NOMO-1 treated with dmso at 0.1 percent for 144 hours (cell line): ENCODE data around the gene EFCAB8.
"Not testable (repeated sequence)": the region's sequence is repeated elsewhere in the genome, so short reads cannot be mapped to it uniquely, and the experiment has no call there.

Source experiments
- DNase-seq: peaks from one replicate; lab custom pipeline; 2025; ENCODE audit not compliant: unreplicated experiment; lab: John Stamatoyannopoulos, UW

Gene EFCAB8

GRCh38 chr20:32885185-32885584, 26.5 kb downstream of the EFCAB8 start:
- DNase-seq = no peak

DNA sequence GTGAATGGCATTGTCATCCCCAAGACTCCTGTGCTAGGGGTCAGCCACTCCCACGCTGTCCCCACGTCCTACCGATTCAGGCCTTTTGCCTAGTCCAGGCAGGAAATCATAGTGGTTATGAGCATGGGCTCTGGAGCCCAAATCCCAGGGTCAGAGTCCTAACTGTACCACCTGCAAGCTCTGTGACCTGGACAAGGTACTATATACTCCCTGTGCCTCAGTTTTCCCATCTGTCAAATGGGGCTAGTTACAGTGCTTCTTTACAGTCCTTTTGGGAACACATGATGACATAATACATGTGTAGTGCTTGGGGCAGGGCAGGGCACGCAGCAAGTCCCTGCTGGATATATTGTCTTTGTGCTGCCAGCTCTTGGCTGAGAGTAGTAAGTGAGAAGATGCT, 27.2 kb downstream of the EFCAB8 start:
- no peak for DNase-seq

GRCh38 chr20:32886652-32887051, 27.9 kb downstream of the EFCAB8 start:
- DNase-seq = no peak

DNA sequence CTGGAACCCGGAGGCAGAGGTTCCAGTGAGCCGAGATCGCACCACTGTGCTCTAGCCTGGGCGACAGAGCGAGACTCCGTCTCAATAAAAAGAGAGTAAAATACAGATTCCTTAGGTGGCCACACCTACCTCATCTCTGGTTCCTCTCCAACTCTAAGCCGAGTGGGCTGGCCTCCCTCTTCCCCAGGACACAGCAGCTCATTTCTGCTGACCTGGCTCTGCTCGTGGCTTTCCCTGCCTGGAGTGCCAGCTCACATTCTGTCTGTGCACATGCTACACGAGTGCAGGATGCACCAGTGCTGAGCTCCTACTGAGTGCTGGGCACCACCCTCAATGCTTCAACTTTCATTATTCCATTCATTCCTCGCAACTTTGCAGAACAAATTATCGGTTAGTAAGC, 28.8 kb downstream of the EFCAB8 start:
- DNase-seq = no peak

- no peak for DNase-seq
Measured at GRCh38 chr20:32888636-32889035, 29.9 kb downstream of the EFCAB8 start.

DNA sequence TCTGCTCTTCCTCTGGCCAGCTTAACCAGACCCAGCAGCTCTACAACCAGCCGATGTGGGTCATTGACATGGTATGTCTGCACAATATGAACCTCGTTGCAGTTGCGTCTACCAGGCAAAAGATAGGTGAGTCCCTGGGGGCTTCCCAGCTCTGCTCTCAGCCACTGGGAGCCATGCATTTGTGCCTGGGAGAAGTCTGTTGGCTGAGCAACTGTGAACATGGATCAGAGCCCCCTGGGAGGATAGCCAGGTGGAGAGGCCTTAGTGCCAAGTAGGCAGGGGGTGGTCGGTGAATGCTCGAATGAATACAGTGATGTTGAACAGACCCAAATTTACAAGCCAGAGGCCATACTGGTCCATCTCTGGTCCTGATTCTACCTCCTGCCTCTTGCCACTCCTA, 30.6 kb downstream of the EFCAB8 start:
- DNase-seq = no peak

GRCh38 chr20:32891491-32891890, 32.8 kb downstream of the EFCAB8 start:
- no peak for DNase-seq

GRCh38 chr20:32891926-32892660, 33.4 kb downstream of the EFCAB8 start:
- DNase-seq = no peak

DNA sequence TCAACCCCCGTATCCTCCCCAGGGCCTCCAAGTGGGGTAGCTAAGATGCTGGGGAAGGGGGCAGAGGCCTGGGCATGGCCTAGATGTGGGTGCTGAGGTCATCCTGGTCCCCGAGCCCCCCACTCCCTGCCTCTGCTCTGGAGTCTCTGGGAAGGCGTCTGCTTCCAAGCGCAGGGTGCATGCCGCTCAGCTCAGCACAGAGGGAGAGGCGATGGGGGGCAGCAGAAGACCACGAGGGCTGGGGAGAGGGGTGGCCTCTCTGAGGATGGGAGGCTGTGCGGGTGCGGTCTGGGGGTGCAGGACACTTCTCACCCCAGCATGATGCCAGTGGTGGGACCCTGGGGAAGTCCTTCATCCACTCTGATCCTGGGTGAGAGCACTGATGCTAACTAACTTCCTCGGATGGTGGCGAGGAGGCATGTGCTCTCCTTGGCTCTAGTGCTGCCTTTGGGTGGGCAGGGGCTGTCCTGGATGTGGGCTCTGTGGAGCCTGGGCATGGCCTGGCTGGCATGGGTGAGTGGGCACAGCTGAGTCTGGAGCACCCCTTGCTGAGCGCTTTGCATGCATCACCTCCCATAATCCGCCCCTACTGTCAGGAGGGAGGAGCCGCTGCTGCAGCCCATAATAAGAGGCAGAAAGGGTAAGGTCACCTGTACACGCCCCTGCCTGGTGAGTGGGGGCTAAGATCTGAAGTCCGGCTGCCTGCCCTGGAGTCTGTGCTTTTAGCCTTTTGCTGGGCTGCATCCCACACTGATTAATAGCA, 34.7 kb downstream of the EFCAB8 start:
- DNase-seq = no peak

GRCh38 chr20:32894026-32894483, 35.3 kb downstream of the EFCAB8 start:
- no peak for DNase-seq

- DNase-seq = no peak
Measured at GRCh38 chr20:32894711-32895355, 36.1 kb downstream of the EFCAB8 start.

DNA sequence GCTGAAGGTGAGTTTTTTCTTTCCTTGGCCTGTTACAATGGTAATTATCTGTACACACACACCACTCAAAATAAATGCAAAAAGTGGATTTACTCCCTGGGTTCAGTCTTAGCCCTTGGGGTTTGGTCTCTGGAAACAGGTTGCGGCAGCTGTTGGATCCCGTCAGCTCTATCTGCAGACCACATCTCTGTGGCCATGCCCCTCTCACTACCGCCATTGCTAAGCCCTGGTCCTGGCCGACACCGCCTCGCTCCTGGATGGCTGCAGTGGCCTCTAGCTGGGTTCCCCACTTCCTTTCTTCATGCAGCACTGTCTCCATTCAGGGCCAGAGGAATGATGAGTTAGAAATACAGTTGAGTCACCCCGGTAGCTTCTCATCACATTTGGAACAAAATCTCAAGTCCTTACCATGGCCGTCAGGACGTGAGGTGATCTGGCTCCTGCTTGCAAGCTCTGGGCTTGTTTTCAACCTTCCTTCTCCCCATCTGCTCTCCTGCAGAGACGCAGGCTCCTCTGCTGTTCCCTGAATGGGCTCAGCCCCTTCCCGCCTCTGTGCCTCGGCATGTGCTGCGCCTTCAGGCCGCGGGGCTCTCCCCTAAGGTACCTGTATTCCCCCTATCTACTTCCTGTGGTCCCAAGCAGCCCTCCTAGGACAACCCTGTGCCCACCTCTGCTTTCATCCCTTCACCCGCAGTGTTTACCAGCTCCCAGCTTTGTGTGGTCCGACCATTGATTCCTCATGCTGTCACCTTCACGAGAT, 38.0 kb downstream of the EFCAB8 start:
- no peak for DNase-seq

DNA sequence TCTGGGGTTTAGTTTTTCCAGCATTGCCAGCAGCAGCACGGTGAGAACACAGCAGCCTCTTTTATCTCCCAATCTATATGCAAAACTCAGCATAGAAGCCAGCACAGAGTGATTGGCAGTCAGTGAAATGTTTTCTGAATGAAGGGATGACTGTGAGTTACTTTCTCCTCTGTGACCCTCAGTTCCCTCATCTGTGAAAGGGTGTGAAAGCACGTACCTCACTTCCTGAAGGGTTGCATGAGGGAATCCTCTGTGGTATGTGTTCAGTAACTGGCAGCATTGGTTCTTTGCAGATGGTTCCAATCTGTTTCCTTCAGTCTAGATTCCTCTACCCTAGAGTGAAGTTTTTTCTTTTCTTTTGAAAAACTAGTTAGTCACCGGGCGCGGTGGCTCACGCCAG, 40.0 kb downstream of the EFCAB8 start:
- no peak for DNase-seq

GRCh38 chr20:32902456-32903420, 44.0 kb downstream of the EFCAB8 start:
- DNase-seq = peak; percentile 13

DNA sequence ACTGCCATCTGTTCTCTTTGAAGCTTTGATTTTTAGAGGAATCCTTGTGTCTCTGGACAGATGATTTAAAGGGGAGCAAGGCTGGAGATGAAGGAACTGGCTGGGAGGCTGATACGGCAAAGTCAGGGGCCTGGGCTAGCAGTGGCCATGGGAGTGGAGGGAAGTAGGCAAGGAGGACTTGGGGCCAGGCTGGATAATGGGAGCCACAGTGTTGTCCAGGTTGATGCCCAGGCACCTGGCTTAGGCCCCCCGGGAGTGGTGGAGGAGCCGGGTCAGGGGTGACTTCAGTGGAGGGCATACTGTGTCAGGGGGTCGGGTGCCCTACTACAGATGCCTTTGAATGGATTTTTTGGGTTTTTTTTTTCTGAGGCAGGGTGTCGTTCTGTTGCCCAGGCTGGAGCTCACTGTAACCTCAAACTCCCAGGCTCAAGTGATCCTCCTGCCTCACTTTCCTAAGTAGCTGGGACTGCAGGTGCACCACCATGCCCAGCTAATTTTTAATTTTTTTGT, 45.0 kb downstream of the EFCAB8 start:
- no peak for DNase-seq

DNA sequence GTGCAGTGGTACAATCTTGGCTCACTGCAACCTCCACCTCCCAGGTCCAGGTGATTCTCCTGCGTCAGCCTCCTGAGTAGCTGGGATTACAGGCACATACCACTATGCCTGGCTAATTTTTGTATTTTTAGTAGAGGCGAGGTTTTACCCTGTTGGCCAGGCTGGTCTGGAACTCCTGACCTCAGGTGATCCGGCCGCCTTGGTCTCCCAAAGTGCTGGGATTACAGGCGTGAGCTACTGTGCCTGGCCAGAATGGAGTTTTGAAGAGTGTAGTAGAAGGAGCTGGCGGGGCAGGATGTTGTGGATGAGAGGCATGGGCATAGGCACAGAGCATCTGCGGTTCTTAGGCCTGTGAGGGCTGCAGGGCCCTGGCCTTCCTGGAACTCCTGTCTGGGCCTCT, 46.0 kb downstream of the EFCAB8 start:
- not testable (repeated sequence) for DNase-seq

- DNase-seq = no peak
Measured at GRCh38 chr20:32906200-32906599, 47.5 kb downstream of the EFCAB8 start.

DNA sequence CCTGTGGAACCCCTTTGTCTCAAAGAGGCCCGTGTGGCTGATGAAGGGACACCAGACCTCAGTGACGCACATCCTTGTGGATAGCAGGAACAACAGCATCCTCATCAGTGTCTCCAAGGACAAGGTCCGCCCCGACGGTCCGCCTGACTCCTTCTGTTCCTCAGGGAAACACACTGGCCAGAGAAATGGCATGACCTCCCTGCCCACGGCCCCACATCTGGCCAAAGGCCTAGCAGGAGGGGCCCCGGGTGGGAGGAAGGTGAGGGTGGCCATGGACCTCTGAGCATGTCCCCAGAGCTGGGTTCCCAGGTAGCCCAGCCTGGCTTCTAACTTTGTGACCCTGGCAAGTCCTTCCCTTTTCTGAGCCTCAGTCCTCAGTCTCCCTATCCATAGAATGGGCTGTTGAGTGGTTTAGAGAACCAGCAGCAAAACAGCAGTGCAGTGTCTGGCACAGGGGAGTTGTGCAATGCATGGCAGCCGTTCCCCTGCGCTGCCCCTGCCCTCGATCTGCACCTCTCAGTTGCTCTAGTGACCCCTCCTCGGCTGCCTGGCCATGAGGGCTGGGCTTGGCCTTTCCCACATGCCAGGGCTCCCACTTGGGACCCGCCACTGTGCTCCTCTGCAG, 48.3 kb downstream of the EFCAB8 start:
- DNase-seq = no peak

- DNase-seq = no peak
Measured at GRCh38 chr20:32907886-32908285, 49.2 kb downstream of the EFCAB8 start.
